Right atrium auricular region (tissue), 2 donors: ENCODE measurements around the gene CCDC122. TPM values are rescaled to one million over a fixed set of nuclear protein-coding genes. Genes with fewer than 3 reads are reported as not detected.
A peak's percentile ranks its signal among the peaks of the same experiment; 100 is the strongest.

Source experiments
- DNase-seq: peaks from one replicate; pipeline ENCODE4 v3.0.0-alpha.2; 2019; ENCODE audit warnings: low spot score
- H3K27ac ChIP-seq, 2 donors: fragments of 200-600 bp; sonication (generic); 1 replicate in 1 of 2; 2 replicates in 1 of 2; pipeline ENCODE4 v1.5.1; 2016 to 2019
- H3K27me3 ChIP-seq, 2 donors: fragments of 200-600 bp; sonication (generic); one replicate each; pipeline versions ENCODE4 v1.5.1 to v1.6.0; 2017 to 2019
- H3K36me3 ChIP-seq: fragments of 200-600 bp; sonication (generic); one replicate; pipeline ENCODE4 v1.5.1; 2016
- H3K4me1 ChIP-seq, 2 donors: fragments of 200-600 bp; sonication (generic); one replicate each; pipeline versions ENCODE4 v1.5.1 to v1.6.0; 2017 to 2019
- H3K4me3 ChIP-seq, 2 donors: fragments of 200-600 bp; sonication (generic); 1 replicate in 1 of 2; 2 replicates in 1 of 2; pipeline ENCODE4 v1.5.1; 2017 to 2019; ENCODE audit warnings: mild to moderate bottlenecking in 1 of 2, moderate library complexity in 1 of 2
- H3K9me3 ChIP-seq, 2 donors: fragments of 200-600 bp; sonication (generic); one replicate each; pipeline ENCODE4 v1.5.1; 2019
- total RNA-seq, 2 donors: library from RNA; depleted of rRNA; stranded (reverse); fragments of >200 nt; gene quantifications; one replicate each; pipeline ENCODE4 v1.1.0, GENCODE V29; 2016
- TF ChIP-seq, protein P1 (sequence below), 2 donors: fragments of 200-600 bp; sonication (generic); IDR thresholded peaks; one replicate each; pipeline ENCODE4 v1.5.1; 2019; ENCODE audit warnings: antibody characterized with exemption in 2 of 2

The CCDC122 gene
- total RNA-seq, 2 donors from 2014 or later, result 2.3 to 3.5 TPM

DNA sequence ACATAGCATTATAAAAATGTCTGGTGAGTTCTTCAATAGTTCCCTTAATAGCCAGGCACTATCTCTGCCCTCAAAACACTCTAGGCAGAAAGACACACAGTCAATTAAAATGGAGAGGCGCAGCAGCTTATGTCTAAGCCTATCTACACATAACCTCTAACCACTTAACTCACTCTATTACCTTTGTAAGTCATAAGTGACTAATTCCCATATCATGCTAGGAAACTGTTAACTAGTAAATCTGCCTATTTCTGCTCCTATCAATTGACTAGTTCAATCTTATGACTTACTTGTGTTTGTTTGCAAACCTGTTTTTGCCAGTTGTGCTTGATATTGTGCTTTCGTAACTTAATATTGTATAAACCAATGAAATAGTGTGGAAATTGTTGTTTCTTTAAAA is 3.2 kb downstream of the CCDC122 start:
- no peak for DNase-seq
- TF ChIP-seq, protein P1, sequence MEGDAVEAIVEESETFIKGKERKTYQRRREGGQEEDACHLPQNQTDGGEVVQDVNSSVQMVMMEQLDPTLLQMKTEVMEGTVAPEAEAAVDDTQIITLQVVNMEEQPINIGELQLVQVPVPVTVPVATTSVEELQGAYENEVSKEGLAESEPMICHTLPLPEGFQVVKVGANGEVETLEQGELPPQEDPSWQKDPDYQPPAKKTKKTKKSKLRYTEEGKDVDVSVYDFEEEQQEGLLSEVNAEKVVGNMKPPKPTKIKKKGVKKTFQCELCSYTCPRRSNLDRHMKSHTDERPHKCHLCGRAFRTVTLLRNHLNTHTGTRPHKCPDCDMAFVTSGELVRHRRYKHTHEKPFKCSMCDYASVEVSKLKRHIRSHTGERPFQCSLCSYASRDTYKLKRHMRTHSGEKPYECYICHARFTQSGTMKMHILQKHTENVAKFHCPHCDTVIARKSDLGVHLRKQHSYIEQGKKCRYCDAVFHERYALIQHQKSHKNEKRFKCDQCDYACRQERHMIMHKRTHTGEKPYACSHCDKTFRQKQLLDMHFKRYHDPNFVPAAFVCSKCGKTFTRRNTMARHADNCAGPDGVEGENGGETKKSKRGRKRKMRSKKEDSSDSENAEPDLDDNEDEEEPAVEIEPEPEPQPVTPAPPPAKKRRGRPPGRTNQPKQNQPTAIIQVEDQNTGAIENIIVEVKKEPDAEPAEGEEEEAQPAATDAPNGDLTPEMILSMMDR (IDR thresholded peaks at IDR 0.05), result no peak
- H3K27ac ChIP-seq, result no peak overlapping the region

DNA sequence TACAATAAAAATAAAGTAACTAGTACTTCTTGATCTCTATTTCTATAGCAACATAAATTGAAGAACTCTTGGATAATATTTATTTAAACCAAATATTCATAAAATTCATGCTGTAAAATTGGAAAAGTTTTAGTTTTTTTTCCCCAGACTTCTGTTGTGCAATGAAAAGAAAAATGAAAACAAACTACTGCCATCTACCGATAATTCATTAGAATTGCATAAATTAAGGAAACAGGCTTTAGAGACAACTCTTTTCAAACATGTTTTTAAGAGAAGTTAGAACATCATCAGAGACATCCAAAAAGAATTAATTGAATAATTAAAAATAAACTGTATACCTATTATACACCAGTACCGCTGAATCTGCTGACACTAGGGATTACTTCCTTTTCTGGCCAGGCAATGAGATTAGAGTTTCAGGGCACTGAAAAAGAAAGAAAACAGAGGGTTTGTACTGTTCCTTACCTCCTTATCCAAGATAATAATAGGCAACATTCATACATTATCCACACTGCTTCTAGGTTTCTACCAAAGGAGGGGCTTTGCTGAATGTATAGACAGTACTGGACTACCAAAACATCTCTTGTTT is 4.9 kb downstream of the CCDC122 start:
- no peaks in the 10 kb centered on the region for H3K9me3 ChIP-seq
- TF ChIP-seq, protein P1 (IDR thresholded peaks at IDR 0.05), result peak; percentile 28 to 69
- no peaks in the 10 kb centered on the region for H3K36me3 ChIP-seq
- no peak for DNase-seq
- H3K4me3 ChIP-seq, result no peak overlapping the region
- H3K4me1 ChIP-seq, result peaks cover 0 to 9% of the 10 kb centered on the region in 2 donors
- H3K27me3 ChIP-seq, result no peaks in the 10 kb centered on the region
- no peak overlapping the region for H3K27ac ChIP-seq

More for the DNA sequence above, 3.2 kb downstream of the CCDC122 start:
- H3K36me3 ChIP-seq, result no peaks in the 10 kb centered on the region
- H3K4me3 ChIP-seq, result no peak overlapping the region
- peaks cover 0 to 18% of the 10 kb centered on the region in 2 donors for H3K4me1 ChIP-seq
- H3K9me3 ChIP-seq, result no peaks in the 10 kb centered on the region
- H3K27me3 ChIP-seq, result no peaks in the 10 kb centered on the region

DNA sequence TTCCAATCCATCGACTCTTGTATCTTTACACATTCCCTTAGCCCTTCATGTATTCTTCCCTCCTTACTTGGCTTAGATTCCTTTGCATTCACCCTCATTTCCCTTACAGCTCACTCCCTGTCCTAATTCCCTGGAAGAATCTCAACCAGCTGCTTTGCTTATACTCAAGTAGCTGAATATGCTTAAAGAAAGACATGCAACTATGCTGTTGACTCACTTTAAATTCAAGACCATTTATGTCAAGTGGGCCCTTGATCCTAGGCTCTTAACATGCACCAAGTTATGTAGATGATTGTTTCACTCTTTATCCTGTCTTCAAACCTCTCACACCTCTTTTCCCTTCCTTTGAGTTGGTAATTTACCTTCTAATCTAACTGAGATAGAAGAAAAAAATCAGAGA is 7.4 kb downstream of the CCDC122 start:
- DNase-seq, result no peak
- Histone ChIP-seq H3K4me3 (no peak overlapping the region), H3K9me3 (no peaks in the 10 kb centered on the region), H3K27ac (no peak overlapping the region), H3K4me1 (no peaks in the 10 kb centered on the region), H3K36me3 (no peaks in the 10 kb centered on the region), H3K27me3 (no peaks in the 10 kb centered on the region)
- TF ChIP-seq, protein P1 (IDR thresholded peaks at IDR 0.05), result no peak

DNA sequence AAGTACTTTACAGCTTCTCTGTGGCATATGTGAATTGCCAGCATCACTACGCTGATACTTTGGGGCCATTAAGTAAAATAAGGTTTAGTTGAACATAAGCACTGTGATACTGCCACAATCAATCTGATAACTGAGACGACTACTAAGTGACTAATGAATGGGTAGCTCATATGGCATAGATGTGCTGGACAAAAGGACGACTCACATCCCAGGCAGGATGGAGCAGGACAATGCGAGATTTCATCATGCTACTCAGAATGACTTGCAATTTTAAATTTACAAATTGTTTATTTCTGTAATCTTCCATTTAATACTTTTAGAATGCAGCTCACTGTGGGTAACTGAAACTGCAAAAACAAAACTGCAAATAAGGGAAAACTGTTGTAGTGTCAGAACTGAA is 13.6 kb downstream of the CCDC122 start:
- no peaks in the 10 kb centered on the region for H3K27me3 ChIP-seq
- no peak for DNase-seq
- no peaks in the 10 kb centered on the region for H3K9me3 ChIP-seq
- H3K4me1 ChIP-seq, result no peaks in the 10 kb centered on the region
- H3K4me3 ChIP-seq, result no peak overlapping the region
- H3K36me3 ChIP-seq, result no peaks in the 10 kb centered on the region
- H3K27ac ChIP-seq, result no peak overlapping the region
- TF ChIP-seq, protein P1 (IDR thresholded peaks at IDR 0.05), result no peak

DNA sequence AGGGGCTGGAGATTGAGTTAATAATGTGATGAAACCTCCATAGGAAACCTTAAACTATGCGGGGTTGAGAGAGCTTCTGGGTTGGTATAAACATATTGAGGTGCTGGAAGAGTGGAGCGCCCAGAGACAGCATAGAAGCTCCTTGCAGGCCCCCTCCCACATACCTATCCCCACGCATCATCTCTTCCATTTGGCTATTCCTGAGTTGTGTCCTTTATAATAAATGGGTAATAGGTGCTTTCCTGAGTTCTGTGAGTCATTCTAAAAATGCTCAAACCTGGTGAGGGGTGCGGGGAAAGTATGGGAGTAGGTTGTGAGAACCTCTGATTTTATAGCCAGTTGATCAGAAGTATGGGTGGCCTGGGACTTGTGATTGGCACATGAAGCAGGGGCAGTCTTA is 14.6 kb downstream of the CCDC122 start:
- Histone ChIP-seq H3K36me3 (no peaks in the 10 kb centered on the region), H3K4me3 (no peak overlapping the region), H3K27me3 (no peaks in the 10 kb centered on the region), H3K27ac (no peak overlapping the region), H3K4me1 (no peaks in the 10 kb centered on the region), H3K9me3 (no peaks in the 10 kb centered on the region)
- TF ChIP-seq, protein P1 (IDR thresholded peaks at IDR 0.05), result no peak
- no peak for DNase-seq

DNA sequence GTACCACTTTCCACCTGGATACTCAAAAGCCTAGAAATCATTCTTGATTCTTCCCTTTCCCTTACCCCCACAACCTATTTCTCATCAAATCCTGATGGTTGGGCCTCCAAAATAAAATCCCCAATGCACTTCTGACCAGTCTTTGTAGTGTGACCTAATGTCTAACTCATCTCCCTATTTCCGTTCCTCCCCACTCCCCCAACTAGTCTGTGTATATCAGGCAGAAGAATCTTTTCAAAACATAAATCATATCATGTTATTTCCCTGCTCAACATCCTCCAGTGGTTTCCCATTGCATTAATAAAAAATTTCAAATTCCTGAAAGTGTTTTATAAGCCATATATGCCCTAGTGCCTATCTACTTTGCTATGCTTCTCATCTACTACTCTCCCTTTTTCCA is 17.7 kb downstream of the CCDC122 start:
- Histone ChIP-seq H3K9me3 (no peaks in the 10 kb centered on the region), H3K27ac (no peak overlapping the region), H3K4me3 (no peak overlapping the region), H3K4me1 (no peaks in the 10 kb centered on the region), H3K36me3 (no peaks in the 10 kb centered on the region), H3K27me3 (no peaks in the 10 kb centered on the region)
- DNase-seq, result no peak
- TF ChIP-seq, protein P1 (IDR thresholded peaks at IDR 0.05), result no peak
